Thoracic aorta (tissue), 2 donors: ENCODE measurements around the gene POLG. TPM values are rescaled to one million over a fixed set of nuclear protein-coding genes. Genes with fewer than 3 reads are reported as not detected.
A peak's percentile ranks its signal among the peaks of the same experiment; 100 is the strongest.

Experiments used
- ATAC-seq: fragments of 150-250 bp; one replicate; pipeline ENCODE4 v1.8.0; 2017; ENCODE audit warnings: low read depth; ENCODE audit not compliant: insufficient number of reproducible peaks, low FRiP score
- DNase-seq: peaks from one replicate; pipeline ENCODE4 v3.0.0-alpha.2; 2020; ENCODE audit warnings: low spot score
- H3K27ac ChIP-seq, 2 donors: fragments of 200-600 bp; sonication (generic); 1 replicate in 1 of 2; 2 replicates in 1 of 2; pipeline ENCODE4 v1.5.1; 2016; ENCODE audit warnings: mild to moderate bottlenecking in 2 of 2, moderate library complexity in 2 of 2
- H3K27me3 ChIP-seq: fragments of 200-600 bp; sonication (generic); replicated peaks from 2 replicates; pipeline ENCODE4 v1.6.0; 2016; ENCODE audit warnings: mild to moderate bottlenecking; ENCODE audit not compliant: insufficient read depth
- H3K36me3 ChIP-seq: fragments of 200-600 bp; sonication (generic); one replicate; pipeline ENCODE4 v1.5.1; 2016
- H3K4me1 ChIP-seq, 2 donors: fragments of 200-600 bp; sonication (generic); 1 replicate in 1 of 2; 2 replicates in 1 of 2; pipeline versions ENCODE4 v1.5.1 to v1.6.0; 2016; ENCODE audit warnings: low read depth in 2 of 2, mild to moderate bottlenecking in 1 of 2; ENCODE audit not compliant: control insufficient read depth in 1 of 2
- H3K4me3 ChIP-seq: fragments of 200-600 bp; sonication (generic); 2 replicates; pipeline ENCODE4 v1.5.1; 2016; ENCODE audit warnings: mild to moderate bottlenecking
- H3K9me3 ChIP-seq: fragments of 200-600 bp; sonication (generic); 2 replicates; pipeline ENCODE4 v1.5.1; 2016
- total RNA-seq, 2 donors: library from RNA; depleted of rRNA; stranded (reverse); fragments of >200 nt; gene quantifications; one replicate each; pipeline versions ENCODE4 v1.1.0 to v1.2.3, GENCODE V29; 2016
- TF ChIP-seq, protein P1 (sequence below): fragments of 200-600 bp; sonication (generic); IDR thresholded peaks from one replicate; pipeline ENCODE4 v1.5.1; 2019; ENCODE audit warnings: antibody characterized with exemption

The POLG gene
- total RNA-seq, 2 donors from 2014 or later = 89.2 to 89.8 TPM

- H3K4me3 ChIP-seq = no peak overlapping the region
- ATAC-seq (no peak), DNase-seq (no peak)
- no peak overlapping the region for H3K27ac ChIP-seq
- H3K9me3 ChIP-seq = no peaks in the 10 kb centered on the region
- H3K4me1 ChIP-seq = peaks cover 0 to 18% of the 10 kb centered on the region in 2 donors
- TF ChIP-seq, protein P1, sequence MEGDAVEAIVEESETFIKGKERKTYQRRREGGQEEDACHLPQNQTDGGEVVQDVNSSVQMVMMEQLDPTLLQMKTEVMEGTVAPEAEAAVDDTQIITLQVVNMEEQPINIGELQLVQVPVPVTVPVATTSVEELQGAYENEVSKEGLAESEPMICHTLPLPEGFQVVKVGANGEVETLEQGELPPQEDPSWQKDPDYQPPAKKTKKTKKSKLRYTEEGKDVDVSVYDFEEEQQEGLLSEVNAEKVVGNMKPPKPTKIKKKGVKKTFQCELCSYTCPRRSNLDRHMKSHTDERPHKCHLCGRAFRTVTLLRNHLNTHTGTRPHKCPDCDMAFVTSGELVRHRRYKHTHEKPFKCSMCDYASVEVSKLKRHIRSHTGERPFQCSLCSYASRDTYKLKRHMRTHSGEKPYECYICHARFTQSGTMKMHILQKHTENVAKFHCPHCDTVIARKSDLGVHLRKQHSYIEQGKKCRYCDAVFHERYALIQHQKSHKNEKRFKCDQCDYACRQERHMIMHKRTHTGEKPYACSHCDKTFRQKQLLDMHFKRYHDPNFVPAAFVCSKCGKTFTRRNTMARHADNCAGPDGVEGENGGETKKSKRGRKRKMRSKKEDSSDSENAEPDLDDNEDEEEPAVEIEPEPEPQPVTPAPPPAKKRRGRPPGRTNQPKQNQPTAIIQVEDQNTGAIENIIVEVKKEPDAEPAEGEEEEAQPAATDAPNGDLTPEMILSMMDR = no peak
- no peaks in the 10 kb centered on the region for H3K36me3 ChIP-seq
- H3K27me3 ChIP-seq = peaks cover 18% of the 10 kb centered on the region
Measured at GRCh38 chr15:89381331-89381730, 46.7 kb upstream of the POLG start.

DNA sequence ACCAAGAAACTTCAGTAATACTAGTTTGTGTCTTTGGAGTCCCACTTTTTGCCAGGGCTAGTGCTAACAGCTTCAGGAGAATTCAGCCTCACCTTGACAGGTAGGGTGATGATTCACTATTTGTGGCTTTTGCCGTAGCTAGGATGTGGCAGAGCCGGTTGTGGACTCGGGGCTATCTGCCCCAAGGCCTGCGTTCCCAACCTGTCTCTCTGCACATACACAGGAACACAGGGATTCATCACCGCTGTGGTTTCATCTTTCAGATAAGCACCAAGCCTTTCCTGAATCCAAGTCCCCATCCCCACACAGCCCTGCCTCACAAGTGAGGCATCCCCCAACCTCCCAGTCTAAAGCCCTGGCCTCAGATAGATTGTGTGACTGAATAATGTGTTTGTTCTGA, 45.2 kb upstream of the POLG start:
- no peak overlapping the region for H3K4me3 ChIP-seq
- H3K27me3 ChIP-seq = peaks cover 25% of the 10 kb centered on the region
- H3K36me3 ChIP-seq = no peaks in the 10 kb centered on the region
- H3K27ac ChIP-seq = no peak overlapping the region
- no peak for ATAC-seq
- TF ChIP-seq, protein P1 = no peak
- H3K9me3 ChIP-seq = no peaks in the 10 kb centered on the region
- peaks cover 0 to 18% of the 10 kb centered on the region in 2 donors for H3K4me1 ChIP-seq
- no peak for DNase-seq

DNA sequence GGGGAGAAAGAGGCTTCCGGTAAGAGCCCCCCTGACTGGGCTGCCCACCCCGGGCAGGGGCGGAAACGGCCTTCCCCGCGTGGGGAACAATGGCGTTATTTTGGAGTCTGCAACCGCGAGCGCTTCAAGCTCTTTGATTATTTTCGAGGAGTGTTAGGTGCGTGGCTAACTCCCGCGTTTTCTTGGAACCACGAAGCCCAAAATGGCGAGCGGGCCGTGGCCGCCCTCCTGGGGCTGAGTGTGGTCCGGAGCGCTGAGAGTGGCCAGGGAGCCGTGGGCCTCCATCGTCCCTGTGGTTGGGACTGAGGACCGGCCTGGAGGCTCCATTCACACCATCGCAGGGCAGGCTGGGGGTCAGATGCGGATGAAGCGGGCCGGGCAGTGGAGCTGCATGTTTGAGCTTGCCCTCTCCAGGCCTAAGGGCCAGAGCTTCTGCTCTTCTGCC, 44.6 kb upstream of the POLG start:
- Histone ChIP-seq H3K36me3 (no peaks in the 10 kb centered on the region), H3K4me1 (peaks cover 0 to 18% of the 10 kb centered on the region in 2 donors), H3K9me3 (no peaks in the 10 kb centered on the region), H3K4me3 (peak overlapping the region; percentile 63), H3K27ac (no peak overlapping the region), H3K27me3 (peaks cover 27% of the 10 kb centered on the region)
- ATAC-seq (no peak), DNase-seq (no peak)
- TF ChIP-seq, protein P1 = no peak

DNA sequence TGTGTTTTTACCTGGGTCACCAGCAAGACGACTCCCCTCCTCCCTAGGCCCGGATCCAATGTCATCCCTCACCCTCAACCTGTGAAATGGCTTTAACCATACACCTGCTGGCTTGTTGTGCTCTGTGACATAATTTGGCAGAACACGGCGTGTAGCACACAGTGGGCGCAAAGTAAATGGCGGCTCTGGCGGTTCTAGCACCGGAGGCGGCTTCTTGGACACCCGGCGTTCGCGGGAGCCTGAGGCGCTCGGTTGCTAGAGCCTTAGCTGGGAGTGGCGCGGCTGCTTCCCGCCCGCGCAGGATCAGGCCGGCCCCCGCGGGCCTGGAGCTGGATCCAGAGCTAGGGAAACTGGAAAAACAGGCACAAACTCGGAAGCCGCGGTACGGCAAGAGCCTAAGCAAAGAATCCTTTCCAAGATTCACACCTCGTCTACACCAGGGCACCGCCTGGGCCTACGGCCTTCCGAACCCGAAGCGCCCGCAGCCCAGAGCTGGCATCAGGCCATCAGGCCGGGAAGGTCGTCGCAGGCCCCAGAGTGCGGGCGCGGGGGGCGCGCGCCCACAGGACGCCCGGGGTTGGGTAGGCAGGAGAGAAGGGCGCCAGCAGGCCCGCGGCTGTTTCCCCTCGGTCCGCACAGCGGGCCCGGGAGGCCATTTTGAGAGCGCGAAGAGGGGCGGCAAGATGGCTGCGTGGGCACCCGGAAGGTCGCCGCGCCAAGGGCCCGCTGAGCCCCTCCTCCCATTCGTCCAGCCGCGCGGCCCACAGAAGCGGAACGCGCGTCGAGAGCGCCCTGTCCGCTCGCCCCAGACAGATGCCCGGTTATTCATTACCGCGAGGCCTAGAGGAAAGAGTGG, 43.9 kb upstream of the POLG start:
- Histone ChIP-seq H3K4me3 (peak overlapping the region; percentile 63), H3K9me3 (no peaks in the 10 kb centered on the region), H3K27ac (no peak overlapping the region), H3K4me1 (peaks cover 0 to 18% of the 10 kb centered on the region in 2 donors), H3K27me3 (peaks cover 35% of the 10 kb centered on the region), H3K36me3 (no peaks in the 10 kb centered on the region)
- TF ChIP-seq, protein P1 = no peak
- ATAC-seq (no peak), DNase-seq (no peak)

DNA sequence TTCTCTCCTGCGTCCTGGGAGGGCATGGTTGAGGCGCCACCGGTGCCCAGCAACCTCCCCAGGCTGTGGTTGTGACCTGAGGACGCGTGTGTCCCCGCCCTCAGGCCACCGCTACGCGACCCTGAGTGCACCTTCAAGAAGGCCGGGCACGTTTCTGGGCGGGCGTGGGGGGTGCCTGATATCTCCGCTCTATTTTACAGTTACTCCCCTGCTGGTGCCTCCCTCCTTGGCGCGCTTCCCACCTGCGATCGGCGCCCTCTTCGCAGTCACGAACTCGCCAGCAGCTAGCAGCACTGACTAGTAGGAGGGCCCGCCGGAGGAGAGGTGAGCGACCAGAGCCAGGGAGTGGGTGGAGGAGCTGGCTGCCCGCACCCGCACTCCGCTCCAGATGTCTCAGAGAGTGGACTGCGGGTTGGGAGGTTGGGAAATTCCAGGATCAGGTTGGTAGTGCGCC, 43.2 kb upstream of the POLG start:
- Histone ChIP-seq H3K36me3 (no peaks in the 10 kb centered on the region), H3K4me3 (no peak overlapping the region), H3K27me3 (peaks cover 42% of the 10 kb centered on the region), H3K27ac (no peak overlapping the region), H3K4me1 (peaks cover 0 to 18% of the 10 kb centered on the region in 2 donors), H3K9me3 (no peaks in the 10 kb centered on the region)
- ATAC-seq = no peak
- TF ChIP-seq, protein P1 = no peak
- no peak for DNase-seq
